C4-2B (cell line): ENCODE measurements around the gene ABHD17B.

Experiments
- H3K27ac ChIP-seq: fragments of 450-650 bp; 2 replicates; pipeline ENCODE4 v1.5.1; 2017
- ZFX ChIP-seq: fragments of 450-650 bp; IDR thresholded peaks from 2 replicates; pipeline ENCODE4 v1.6.1; 2017
- TF ChIP-seq, protein P1 (sequence below): fragments of 450-650 bp; conservative IDR thresholded peaks from 2 replicates; pipeline ENCODE4 v1.5.1; 2017; ENCODE audit warnings: mild to moderate bottlenecking

The ABHD17B gene

DNA sequence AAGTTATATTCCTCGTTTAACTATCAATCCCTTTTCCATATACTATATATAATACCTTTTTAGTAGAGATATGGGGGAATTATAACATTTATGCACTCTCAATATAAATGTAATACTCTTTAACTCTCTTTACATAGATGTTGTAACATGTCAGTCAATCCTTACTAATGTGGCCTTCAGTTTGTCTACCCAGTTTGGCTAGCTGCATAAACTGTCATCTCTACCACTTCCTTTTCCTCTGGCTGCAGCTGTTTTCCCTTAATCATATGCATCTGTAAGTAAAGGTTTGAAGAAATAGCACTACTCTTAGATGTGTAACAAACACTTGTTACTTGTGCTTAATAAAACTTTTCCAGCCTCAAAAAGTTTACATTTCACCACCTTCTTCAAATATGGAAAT is 13.4 kb downstream of the ABHD17B start:
- TF ChIP-seq, protein P1, sequence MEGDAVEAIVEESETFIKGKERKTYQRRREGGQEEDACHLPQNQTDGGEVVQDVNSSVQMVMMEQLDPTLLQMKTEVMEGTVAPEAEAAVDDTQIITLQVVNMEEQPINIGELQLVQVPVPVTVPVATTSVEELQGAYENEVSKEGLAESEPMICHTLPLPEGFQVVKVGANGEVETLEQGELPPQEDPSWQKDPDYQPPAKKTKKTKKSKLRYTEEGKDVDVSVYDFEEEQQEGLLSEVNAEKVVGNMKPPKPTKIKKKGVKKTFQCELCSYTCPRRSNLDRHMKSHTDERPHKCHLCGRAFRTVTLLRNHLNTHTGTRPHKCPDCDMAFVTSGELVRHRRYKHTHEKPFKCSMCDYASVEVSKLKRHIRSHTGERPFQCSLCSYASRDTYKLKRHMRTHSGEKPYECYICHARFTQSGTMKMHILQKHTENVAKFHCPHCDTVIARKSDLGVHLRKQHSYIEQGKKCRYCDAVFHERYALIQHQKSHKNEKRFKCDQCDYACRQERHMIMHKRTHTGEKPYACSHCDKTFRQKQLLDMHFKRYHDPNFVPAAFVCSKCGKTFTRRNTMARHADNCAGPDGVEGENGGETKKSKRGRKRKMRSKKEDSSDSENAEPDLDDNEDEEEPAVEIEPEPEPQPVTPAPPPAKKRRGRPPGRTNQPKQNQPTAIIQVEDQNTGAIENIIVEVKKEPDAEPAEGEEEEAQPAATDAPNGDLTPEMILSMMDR: no peak
- no peak for TF ChIP-seq ZFX
- H3K27ac ChIP-seq: no peak overlapping the region

DNA sequence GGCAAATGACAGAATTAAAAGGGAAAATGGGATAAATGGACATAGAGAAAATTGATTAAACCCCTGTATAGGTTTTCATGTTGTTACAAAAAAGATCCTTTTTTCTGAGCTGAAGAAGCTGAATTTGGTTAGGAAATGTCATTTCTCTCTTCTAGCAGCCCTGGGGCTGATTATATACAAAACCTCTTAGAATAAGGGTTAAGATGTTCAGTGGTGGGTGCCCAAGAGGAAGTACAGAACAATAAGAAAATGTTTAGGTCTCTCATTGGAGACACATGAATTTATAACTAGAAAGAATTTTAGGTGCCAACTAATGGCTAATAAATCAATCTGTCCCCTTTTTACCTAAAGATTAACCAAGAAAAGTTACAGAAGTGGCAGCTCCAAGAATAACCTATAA is 14.2 kb downstream of the ABHD17B start:
- H3K27ac ChIP-seq: no peak overlapping the region
- TF ChIP-seq, protein P1: no peak
- no peak for TF ChIP-seq ZFX

DNA sequence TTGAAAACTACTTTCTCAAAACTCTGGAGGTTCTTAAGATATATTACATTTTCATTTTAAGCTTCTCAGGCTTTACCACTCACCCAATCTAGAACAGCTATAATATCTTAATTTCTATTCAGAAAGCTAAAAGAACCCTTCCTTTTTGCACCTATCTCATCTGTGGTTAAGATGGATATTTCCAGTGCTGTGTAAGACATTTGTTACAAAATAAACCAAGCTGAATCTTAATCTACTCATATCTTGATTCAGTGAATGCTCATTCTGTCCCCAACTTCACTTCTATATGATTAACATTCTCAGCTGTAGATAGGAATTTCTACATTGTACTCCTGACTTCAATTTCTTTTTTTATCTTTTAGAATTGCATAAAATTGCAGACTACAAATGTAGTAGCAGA is 15.0 kb downstream of the ABHD17B start:
- H3K27ac ChIP-seq: no peak overlapping the region
- no peak for TF ChIP-seq ZFX
- TF ChIP-seq, protein P1: no peak

DNA sequence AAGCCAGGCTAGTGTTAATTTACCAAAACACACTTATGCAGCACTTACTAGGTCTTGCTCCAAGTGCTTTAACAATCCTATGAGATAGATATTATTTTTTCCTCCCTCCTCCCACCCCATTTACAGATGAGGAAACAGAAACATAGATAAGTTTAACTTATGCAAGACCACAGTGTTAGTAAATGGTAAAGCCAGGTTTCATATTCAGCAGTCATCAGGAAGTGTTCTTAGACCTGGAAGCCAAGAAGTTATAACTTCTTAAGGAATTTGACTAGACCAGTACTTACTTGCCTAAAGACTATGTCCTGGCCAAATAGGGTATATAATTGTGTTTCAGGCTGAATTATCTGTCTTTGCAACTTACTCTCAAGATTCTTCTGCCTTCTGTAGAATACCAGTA is 15.9 kb downstream of the ABHD17B start:
- no peak overlapping the region for H3K27ac ChIP-seq
- no peak for TF ChIP-seq ZFX

- no peak for TF ChIP-seq ZFX
- TF ChIP-seq, protein P1: no peak
- H3K27ac ChIP-seq: no peak overlapping the region
Observed at GRCh38 chr9:71891557-71892189, 19.3 kb downstream of the ABHD17B start.

GRCh38 chr9:71890042-71890679 is 20.8 kb downstream of the ABHD17B start:
- no peak overlapping the region for H3K27ac ChIP-seq
- TF ChIP-seq ZFX: no peak
- TF ChIP-seq, protein P1: no peak

- no peak overlapping the region for H3K27ac ChIP-seq
Observed at GRCh38 chr9:71887362-71887761, 23.6 kb downstream of the ABHD17B start.

More at GRCh38 chr9:71887362-71887761, 23.6 kb downstream of the ABHD17B start:
- TF ChIP-seq ZFX: no peak
- TF ChIP-seq, protein P1: no peak
